Panc1 (cell line): ENCODE measurements around the gene RTCB. TPM values are rescaled to one million over a fixed set of nuclear protein-coding genes. Genes with fewer than 3 reads are reported as not detected.

Source experiments
- ATAC-seq: fragments of 200-7000 bp; cut with Tn5 transposase; 2 replicates; pipeline ENCODE4 v1.9.1; 2020; ENCODE audit warnings: mild to moderate bottlenecking, moderate library complexity
- BruUV-seq: library from RNA; stranded (reverse); fragments of 400-500 nt; replicated peaks from 2 replicates; lab custom pipeline; 2021; lab: Mats Ljungman, UMichigan
- CTCF ChIA-PET: fragments of 300-600 bp; sonication (Branson Sonifier 250); formaldehyde crosslinking; loops from one replicate; lab custom pipeline; 2022; ENCODE audit warnings: antibody characterized with exemption; lab: Charles Lee
- POLR2A ChIA-PET: fragments of 300-600 bp; sonication (Branson Sonifier 250); formaldehyde crosslinking; loops from one replicate; lab custom pipeline; 2022; ENCODE audit warnings: antibody characterized with exemption; lab: Charles Lee
- DNase-seq: peaks from one replicate; pipeline ENCODE4 v3.0.0-alpha.2; 2010; ENCODE audit warnings: low read depth, low spot score
- H3K27ac ChIP-seq: 2 replicates; pipeline ENCODE4 v1.5.1; 2011; ENCODE audit warnings: mild to moderate bottlenecking, low read length, inconsistent platforms
- H3K27me3 ChIP-seq: fragments of 200-500 bp; sonication (Bioruptor generic); 2 replicates; pipeline ENCODE4 v1.6.0; 2014; ENCODE audit warnings: low read length, inconsistent platforms; ENCODE audit not compliant: control insufficient read depth, insufficient read depth
- H3K36me3 ChIP-seq: fragments of 200-500 bp; sonication (Bioruptor generic); 2 replicates; pipeline ENCODE4 v1.5.1; 2014; ENCODE audit warnings: inconsistent platforms, mild to moderate bottlenecking, low read length, moderate library complexity; ENCODE audit not compliant: control insufficient read depth, insufficient read depth
- H3K4me1 ChIP-seq: 2 replicates; pipeline ENCODE4 v1.5.1; 2011; ENCODE audit warnings: inconsistent platforms, mild to moderate bottlenecking, low read length, moderate library complexity; ENCODE audit not compliant: control insufficient read depth, insufficient read depth
- H3K4me3 ChIP-seq, 2 experiments: 2 replicates each; pipeline ENCODE4 v1.5.1; 2011 to 2012; ENCODE audit warnings: low read depth in 2 of 2, low read length in 2 of 2, mild to moderate bottlenecking in 2 of 2, inconsistent platforms in 1 of 2, moderate library complexity in 1 of 2
- H3K9me3 ChIP-seq: fragments of 200-500 bp; sonication (Bioruptor generic); 2 replicates; pipeline ENCODE4 v1.5.1; 2014; ENCODE audit warnings: low read depth, mild to moderate bottlenecking, inconsistent platforms, low read length, moderate library complexity; ENCODE audit not compliant: control insufficient read depth, insufficient read depth
- CTCF ChIP-seq: fragments of 450-650 bp; IDR thresholded peaks from 2 replicates; pipeline ENCODE4 v1.5.1; 2017; ENCODE audit warnings: mild to moderate bottlenecking
- POLR2AphosphoS5 ChIP-seq: IDR thresholded peaks from 2 replicates; pipeline ENCODE4 v1.6.1; 2012; ENCODE audit warnings: mild to moderate bottlenecking, low read depth, low read length, moderate library complexity
- REST ChIP-seq, 2 experiments: IDR thresholded peaks; 2 replicates each; pipeline ENCODE4 v1.6.1; 2011 to 2012; ENCODE audit warnings: low read depth in 2 of 2, control low read depth in 1 of 2, low read length in 1 of 2, mild to moderate bottlenecking in 1 of 2, moderate library complexity in 1 of 2; ENCODE audit not compliant: insufficient read depth in 1 of 2
- SIN3A ChIP-seq: IDR thresholded peaks from 2 replicates; pipeline ENCODE4 v1.6.1; 2012; ENCODE audit warnings: low read depth, mild to moderate bottlenecking, low read length, moderate library complexity, borderline replicate concordance; ENCODE audit not compliant: insufficient read depth
- TCF7L2 ChIP-seq: IDR thresholded peaks from 2 replicates; pipeline ENCODE4 v1.6.1; 2011; ENCODE audit warnings: mild to moderate bottlenecking, low read depth, low read length, inconsistent platforms
- in situ Hi-C: cut with HindIII; loops from 2 replicates; pipeline ENCODE4 v1.10.0; 2016; ENCODE audit warnings: low sequenced_read_pairs, low pct_unique_long_range_greater_than_20kb
- intact Hi-C: fragments of 100-400 bp; cut with micrococcal nuclease; formaldehyde crosslinking; loops from one replicate; pipeline ENCODE4 v1.10.0; 2022; ENCODE audit not compliant: unreplicated experiment
- total RNA-seq: library from RNA; stranded (reverse); gene quantifications from one replicate; pipeline ENCODE4 v1.2.1, GENCODE V29; 2021; ENCODE audit not compliant: unreplicated experiment

The RTCB gene
- total RNA-seq, 1 experiment from 2014 or later: 55.9 TPM

- no peaks in the 10 kb centered on the region for H3K4me1 ChIP-seq
- BruUV-seq: no TSS peak
- ATAC-seq (no peak), DNase-seq (no peak)
- no peak overlapping the region for H3K27ac ChIP-seq
- in situ Hi-C loops (no loop called here), intact Hi-C loops (no loop called here)
- CTCF ChIA-PET: no interaction called here
- TF ChIP-seq SIN3A: no peak
- no peak for TF ChIP-seq POLR2AphosphoS5
- TF ChIP-seq REST (IDR thresholded peaks at IDR 0.05; ENCODE audit: insufficient read depth in 1 of 2, low read depth in 2 of 2, low read length in 1 of 2): no peak
- no peak for TF ChIP-seq TCF7L2
- H3K27me3 ChIP-seq: peaks cover 16% of the 10 kb centered on the region
- H3K9me3 ChIP-seq: no peaks in the 10 kb centered on the region
- H3K36me3 ChIP-seq: no peaks in the 10 kb centered on the region
- H3K4me3 ChIP-seq: no peak overlapping the region
- POLR2A ChIA-PET: no interaction called here
Measured at GRCh38 chr22:32422062-32422461, 10.0 kb upstream of the RTCB start.

- Histone ChIP-seq H3K27me3 (peaks cover 16% of the 10 kb centered on the region), H3K4me3 (no peak overlapping the region), H3K9me3 (no peaks in the 10 kb centered on the region), H3K36me3 (no peaks in the 10 kb centered on the region), H3K27ac (no peak overlapping the region), H3K4me1 (no peaks in the 10 kb centered on the region)
- BruUV-seq: no TSS peak
- ATAC-seq (no peak), DNase-seq (no peak)
- TF ChIP-seq SIN3A: no peak
- TF ChIP-seq TCF7L2: no peak
- no peak for TF ChIP-seq CTCF
- no peak for TF ChIP-seq REST (IDR thresholded peaks at IDR 0.05; ENCODE audit: insufficient read depth in 1 of 2, low read depth in 2 of 2, low read length in 1 of 2)
- no peak for TF ChIP-seq POLR2AphosphoS5
- intact Hi-C loops: no loop called here
- CTCF ChIA-PET: no interaction called here
- in situ Hi-C loops: no loop called here
- POLR2A ChIA-PET: no interaction called here
Measured at GRCh38 chr22:32421484-32421883, 9.4 kb upstream of the RTCB start.
